ENCODE data around the gene FCMR.

FCMR gene

DNA sequence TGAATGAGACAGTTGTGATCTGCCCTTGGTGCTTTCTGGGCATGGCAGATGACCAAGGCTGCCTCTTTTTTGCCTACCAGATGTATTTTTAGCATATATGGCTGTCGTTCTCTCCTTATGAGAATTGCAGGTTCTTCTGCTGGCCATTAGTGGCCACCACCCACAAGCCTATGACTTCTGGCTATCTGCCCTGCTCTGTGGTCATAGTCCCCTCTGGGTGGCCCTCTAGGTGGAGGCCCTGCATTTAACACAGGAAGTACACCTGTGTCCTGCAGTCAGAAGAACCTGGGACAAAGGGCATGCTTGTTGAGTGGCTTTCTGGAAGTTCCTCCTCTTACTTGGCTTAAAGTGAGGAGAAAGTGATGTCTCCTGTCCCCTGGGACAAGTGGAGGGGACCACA lies 42.0 kb upstream of the FCMR start:
- Histone ChIP-seq H3K4me3 (ENCODE audit: low read length) (no peak overlapping the region), H3K4me2 (ENCODE audit: low read length) (no peak overlapping the region), H3K36me3 (ENCODE audit: control insufficient read depth, low read length) (no peaks in the 10 kb centered on the region), H3K9me2 (replicated peaks; ENCODE audit: control insufficient read depth, low read length) (no peaks in the 10 kb centered on the region), H3K27ac (ENCODE audit: low read depth, low read length) (no peak overlapping the region), H4K20me1 (ENCODE audit: control insufficient read depth, insufficient read depth, low read depth, low read length) (no peaks in the 10 kb centered on the region), H3F3A (ENCODE audit: control insufficient read depth, insufficient read depth) (no peaks in the 10 kb centered on the region), H3K27me3 (ENCODE audit: control insufficient read depth, low read length) (peaks cover 2% of the 10 kb centered on the region; the same call in 1 of the 2 replicates), H3K4me1 (ENCODE audit: control insufficient read depth, low read length) (no peaks in the 10 kb centered on the region), H3K9me3 (ENCODE audit: control insufficient read depth, insufficient read depth, low read length) (no peaks in the 10 kb centered on the region), H3K79me2 (ENCODE audit: control insufficient read depth, low read length) (no peaks in the 10 kb centered on the region)
- TF ChIP-seq, protein P1, sequence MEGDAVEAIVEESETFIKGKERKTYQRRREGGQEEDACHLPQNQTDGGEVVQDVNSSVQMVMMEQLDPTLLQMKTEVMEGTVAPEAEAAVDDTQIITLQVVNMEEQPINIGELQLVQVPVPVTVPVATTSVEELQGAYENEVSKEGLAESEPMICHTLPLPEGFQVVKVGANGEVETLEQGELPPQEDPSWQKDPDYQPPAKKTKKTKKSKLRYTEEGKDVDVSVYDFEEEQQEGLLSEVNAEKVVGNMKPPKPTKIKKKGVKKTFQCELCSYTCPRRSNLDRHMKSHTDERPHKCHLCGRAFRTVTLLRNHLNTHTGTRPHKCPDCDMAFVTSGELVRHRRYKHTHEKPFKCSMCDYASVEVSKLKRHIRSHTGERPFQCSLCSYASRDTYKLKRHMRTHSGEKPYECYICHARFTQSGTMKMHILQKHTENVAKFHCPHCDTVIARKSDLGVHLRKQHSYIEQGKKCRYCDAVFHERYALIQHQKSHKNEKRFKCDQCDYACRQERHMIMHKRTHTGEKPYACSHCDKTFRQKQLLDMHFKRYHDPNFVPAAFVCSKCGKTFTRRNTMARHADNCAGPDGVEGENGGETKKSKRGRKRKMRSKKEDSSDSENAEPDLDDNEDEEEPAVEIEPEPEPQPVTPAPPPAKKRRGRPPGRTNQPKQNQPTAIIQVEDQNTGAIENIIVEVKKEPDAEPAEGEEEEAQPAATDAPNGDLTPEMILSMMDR (IDR thresholded peaks at IDR 0.05; ENCODE audit: low read depth, low read length, poor library complexity, severe bottlenecking), result no peak
- TF ChIP-seq EZH2phosphoT487 (IDR thresholded peaks at IDR 0.05; ENCODE audit: borderline replicate concordance, low read length), result no peak

DNA sequence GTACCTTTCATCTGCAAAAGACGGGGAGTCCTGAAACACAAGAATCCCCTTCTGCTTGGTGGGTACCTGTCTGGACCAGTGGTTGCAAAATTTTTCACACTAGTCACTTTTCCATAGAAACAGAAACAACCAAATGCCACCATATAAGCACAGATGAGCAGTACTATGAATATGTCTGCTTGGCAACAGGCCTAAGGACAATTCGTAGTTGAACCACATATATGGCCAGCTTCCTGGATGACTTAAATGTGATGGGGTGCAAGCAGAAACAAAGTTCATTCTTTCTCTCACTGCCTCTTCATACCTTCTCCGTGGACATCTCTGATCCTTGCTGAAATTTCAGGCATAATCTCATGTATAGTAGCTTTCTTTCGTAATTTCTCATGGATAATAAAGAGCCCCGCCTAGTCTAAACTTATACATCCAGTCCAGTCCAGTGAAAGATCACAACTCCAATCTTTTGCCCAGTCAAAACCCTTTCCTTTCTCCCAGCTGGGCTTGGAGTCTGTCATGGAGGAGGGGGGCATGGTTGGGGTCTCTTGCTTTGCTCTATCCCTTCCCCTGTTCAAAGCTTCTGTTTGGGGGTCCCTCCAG lies 41.5 kb upstream of the FCMR start:
- Histone ChIP-seq H3K4me3 (ENCODE audit: low read length) (no peak overlapping the region), H3K4me2 (ENCODE audit: low read length) (no peak overlapping the region), H3K9me2 (replicated peaks; ENCODE audit: control insufficient read depth, low read length) (no peaks in the 10 kb centered on the region), H4K20me1 (ENCODE audit: control insufficient read depth, insufficient read depth, low read depth, low read length) (no peaks in the 10 kb centered on the region), H3K9me3 (ENCODE audit: control insufficient read depth, insufficient read depth, low read length) (no peaks in the 10 kb centered on the region), H3K27me3 (ENCODE audit: control insufficient read depth, low read length) (peaks cover 2% of the 10 kb centered on the region; the same call in 1 of the 2 replicates), H3K36me3 (ENCODE audit: control insufficient read depth, low read length) (no peaks in the 10 kb centered on the region), H3K27ac (ENCODE audit: low read depth, low read length) (no peak overlapping the region), H3K79me2 (ENCODE audit: control insufficient read depth, low read length) (no peaks in the 10 kb centered on the region), H3F3A (ENCODE audit: control insufficient read depth, insufficient read depth) (no peaks in the 10 kb centered on the region), H3K4me1 (ENCODE audit: control insufficient read depth, low read length) (no peaks in the 10 kb centered on the region)
- TF ChIP-seq EZH2phosphoT487 (IDR thresholded peaks at IDR 0.05; ENCODE audit: borderline replicate concordance, low read length), result no peak
- TF ChIP-seq, protein P1 (IDR thresholded peaks at IDR 0.05; ENCODE audit: low read depth, low read length, poor library complexity, severe bottlenecking), result no peak

DNA sequence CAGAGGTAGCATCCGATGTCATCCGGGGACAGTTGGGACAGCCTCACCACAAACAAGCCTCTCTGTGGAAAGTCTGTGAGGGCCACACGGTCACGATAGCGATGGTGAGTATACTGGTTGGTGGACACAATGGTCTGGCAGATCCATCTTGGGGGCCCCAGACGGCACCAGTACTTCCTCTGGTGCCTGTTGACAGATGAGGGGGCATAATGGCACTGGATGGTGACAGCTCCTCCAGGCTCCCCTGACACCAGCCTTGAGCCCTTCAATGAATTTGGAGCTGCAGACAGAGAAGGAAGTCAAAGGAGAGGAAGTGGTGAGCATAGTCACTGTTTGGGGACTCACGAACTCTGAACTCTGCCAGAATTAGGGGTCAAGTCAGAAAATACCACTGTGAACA lies 40.5 kb upstream of the FCMR start:
- H3K9me3 ChIP-seq (ENCODE audit: control insufficient read depth, insufficient read depth, low read length), result no peaks in the 10 kb centered on the region
- H3K4me2 ChIP-seq (ENCODE audit: low read length), result no peak overlapping the region
- no peaks in the 10 kb centered on the region for H4K20me1 ChIP-seq (ENCODE audit: control insufficient read depth, insufficient read depth, low read depth, low read length)
- no peak for TF ChIP-seq EZH2phosphoT487 (IDR thresholded peaks at IDR 0.05; ENCODE audit: borderline replicate concordance, low read length)
- TF ChIP-seq, protein P1 (IDR thresholded peaks at IDR 0.05; ENCODE audit: low read depth, low read length, poor library complexity, severe bottlenecking), result no peak
- H3K9me2 ChIP-seq (replicated peaks; ENCODE audit: control insufficient read depth, low read length), result no peaks in the 10 kb centered on the region
- H3K4me1 ChIP-seq (ENCODE audit: control insufficient read depth, low read length), result no peaks in the 10 kb centered on the region
- H3F3A ChIP-seq (ENCODE audit: control insufficient read depth, insufficient read depth), result no peaks in the 10 kb centered on the region
- H3K27ac ChIP-seq (ENCODE audit: low read depth, low read length), result no peak overlapping the region
- no peaks in the 10 kb centered on the region for H3K79me2 ChIP-seq (ENCODE audit: control insufficient read depth, low read length)
- peaks cover 2% of the 10 kb centered on the region; the same call in 1 of the 2 replicates for H3K27me3 ChIP-seq (ENCODE audit: control insufficient read depth, low read length)
- no peak overlapping the region for H3K4me3 ChIP-seq (ENCODE audit: low read length)
- no peaks in the 10 kb centered on the region for H3K36me3 ChIP-seq (ENCODE audit: control insufficient read depth, low read length)

All from DOHH2 (cell line).